Neuronal stem cell (in vitro differentiated cells): ENCODE results near the gene PI4K2B.
"Not testable (repeated sequence)": the region's sequence is repeated elsewhere in the genome, so short reads cannot be mapped to it uniquely, and the experiment has no call there.

Source experiments
- DNase-seq: peaks from one replicate; pipeline ENCODE4 v3.0.0-alpha.2; 2013; ENCODE audit warnings: low spot score
- H2AFZ ChIP-seq: one replicate; pipeline ENCODE4 v1.6.1; 2013; ENCODE audit warnings: mild to moderate bottlenecking, low read length, inconsistent platforms
- H2AK5ac ChIP-seq: 2 replicates; pipeline ENCODE4 v1.6.1; 2013; ENCODE audit warnings: low read depth, mild to moderate bottlenecking, inconsistent platforms, low read length, moderate library complexity, mixed read lengths
- H2BK120ac ChIP-seq: 2 replicates; pipeline ENCODE4 v1.6.1; 2013; ENCODE audit warnings: low read depth, mild to moderate bottlenecking, inconsistent platforms, low read length, moderate library complexity, mixed read lengths
- H2BK12ac ChIP-seq: one replicate; pipeline ENCODE4 v1.6.1; 2013; ENCODE audit warnings: low read length, inconsistent platforms
- H2BK15ac ChIP-seq: 2 replicates; pipeline ENCODE4 v1.6.1; 2013; ENCODE audit warnings: mild to moderate bottlenecking, low read length, inconsistent platforms, mixed read lengths
- H2BK5ac ChIP-seq: one replicate; pipeline ENCODE4 v1.6.1; 2013; ENCODE audit warnings: inconsistent platforms, mild to moderate bottlenecking, low read length, moderate library complexity
- H3K14ac ChIP-seq: one replicate; pipeline ENCODE4 v1.6.1; 2013; ENCODE audit warnings: low read length, inconsistent platforms
- H3K18ac ChIP-seq: 2 replicates; pipeline ENCODE4 v1.6.1; 2013; ENCODE audit warnings: low read length, inconsistent platforms
- H3K23ac ChIP-seq: 2 replicates; pipeline ENCODE4 v1.6.1; 2013; ENCODE audit warnings: low read depth, mild to moderate bottlenecking, mixed read lengths, low read length, inconsistent platforms; ENCODE audit not compliant: poor library complexity
- H3K27ac ChIP-seq: replicated peaks from 3 replicates; pipeline ENCODE4 v1.5.1; 2013; ENCODE audit warnings: low read length, inconsistent platforms
- H3K27me3 ChIP-seq, 3 experiments: 2 replicates each; pipeline ENCODE4 v1.6.1; 2013; ENCODE audit warnings: low read length in 3 of 3, mild to moderate bottlenecking in 2 of 3, inconsistent platforms in 1 of 3, low read depth in 1 of 3, mixed read lengths in 1 of 3, moderate library complexity in 1 of 3; ENCODE audit not compliant: control insufficient read depth in 3 of 3, insufficient read depth in 3 of 3
- H3K36me3 ChIP-seq, 2 donors: replicated peaks in 1 of 2; 2 replicates each; pipeline ENCODE4 v1.6.1; 2013; ENCODE audit warnings: low read length in 2 of 2; ENCODE audit not compliant: control insufficient read depth in 2 of 2, insufficient read depth in 2 of 2
- H3K4ac ChIP-seq: 2 replicates; pipeline ENCODE4 v1.6.1; 2013; ENCODE audit warnings: inconsistent platforms, mild to moderate bottlenecking, low read length, moderate library complexity
- H3K4me1 ChIP-seq, 2 donors: 1 replicate in 1 of 2; 2 replicates in 1 of 2; pipeline ENCODE4 v1.6.1; 2013; ENCODE audit warnings: low read length in 2 of 2, low read depth in 1 of 2; ENCODE audit not compliant: control insufficient read depth in 2 of 2, insufficient read depth in 1 of 2
- H3K4me2 ChIP-seq: one replicate; pipeline ENCODE4 v1.6.1; 2013; ENCODE audit warnings: mild to moderate bottlenecking, low read length, inconsistent platforms; ENCODE audit not compliant: insufficient read depth, poor library complexity, severe bottlenecking
- H3K4me3 ChIP-seq, 2 donors: 2 replicates each; pipeline ENCODE4 v1.5.1; 2013; ENCODE audit warnings: low read length in 2 of 2, mild to moderate bottlenecking in 2 of 2, inconsistent platforms in 1 of 2, moderate library complexity in 1 of 2
- H3K79me1 ChIP-seq: one replicate; pipeline ENCODE4 v1.6.1; 2013; ENCODE audit warnings: low read depth, mild to moderate bottlenecking, inconsistent platforms, low read length, moderate library complexity
- H3K9ac ChIP-seq: one replicate; pipeline ENCODE4 v1.6.1; 2013; ENCODE audit warnings: mild to moderate bottlenecking, low read depth, low read length, inconsistent platforms; ENCODE audit not compliant: poor library complexity
- H3K9me3 ChIP-seq, 2 donors: replicated peaks in 1 of 2; 2 replicates each; pipeline versions ENCODE3 to v1.6.1; 2013; ENCODE audit warnings: low read length in 2 of 2, mild to moderate bottlenecking in 2 of 2, inconsistent platforms in 1 of 2, low read depth in 1 of 2, mixed read lengths in 1 of 2, moderate library complexity in 1 of 2; ENCODE audit not compliant: control insufficient read depth in 2 of 2, insufficient read depth in 1 of 2
- H4K8ac ChIP-seq: one replicate; pipeline ENCODE4 v1.6.1; 2013; ENCODE audit warnings: low read depth, mild to moderate bottlenecking, inconsistent platforms, low read length, moderate library complexity
- H4K91ac ChIP-seq: one replicate; pipeline ENCODE4 v1.6.1; 2013; ENCODE audit warnings: low read length, low read depth, mild to moderate bottlenecking, inconsistent platforms; ENCODE audit not compliant: poor library complexity
- WGBS, 2 donors: extraction: QIAGEN DNeasy Blood & Tissue Kit; methylation state at CpG; one replicate each; pipeline ENCODE4 v1.1.7; 2013; ENCODE audit warnings: missing lambda C conversion rate in 2 of 2, mixed read lengths in 1 of 2; ENCODE audit not compliant: insufficient read length in 2 of 2, insufficient replicate concordance in 1 of 2; ENCODE audit errors: extremely low coverage in 2 of 2; 5-methylcytosine and 5-hydroxymethylcytosine counted together

The PI4K2B gene

DNA sequence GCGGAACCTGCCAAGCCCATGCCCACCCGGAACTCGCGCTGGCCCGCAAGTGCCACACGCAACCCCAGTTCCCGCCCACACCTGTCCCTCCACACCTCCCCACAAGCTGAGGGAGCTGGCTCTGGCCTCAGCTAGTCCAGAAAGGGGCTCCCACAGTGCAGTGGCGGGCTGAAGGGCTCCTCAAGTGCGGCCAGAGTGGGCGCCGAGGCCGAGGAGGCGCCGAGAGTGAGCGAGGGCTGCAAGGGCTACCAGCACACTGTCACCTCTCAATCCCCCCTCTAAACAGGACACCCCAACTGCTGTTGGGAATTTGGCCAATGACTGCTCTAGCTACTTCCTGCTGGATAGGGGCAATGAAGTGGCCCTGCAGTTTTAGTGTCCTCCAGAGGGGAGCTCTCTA, 5.7 kb downstream of the PI4K2B start:
- H3K14ac ChIP-seq, H3K27ac ChIP-seq, H2AFZ ChIP-seq, H3K27me3 ChIP-seq, H3K4me1 ChIP-seq, H3K23ac ChIP-seq, H3K79me1 ChIP-seq, H3K4me3 ChIP-seq, H3K4me2 ChIP-seq, H2BK15ac ChIP-seq, H3K18ac ChIP-seq, H4K91ac ChIP-seq, H2BK5ac ChIP-seq, H3K36me3 ChIP-seq, H2BK120ac ChIP-seq, H3K4ac ChIP-seq, H4K8ac ChIP-seq, DNase-seq, H2BK12ac ChIP-seq, H2AK5ac ChIP-seq, H3K9ac ChIP-seq, H3K9me3 ChIP-seq: not testable (repeated sequence)
- no CpG with 5 or more reads among the region's 15 CpGs for WGBS, 2 donors

GRCh38 chr4:25240754-25241210, 6.9 kb downstream of the PI4K2B start:
- not testable (repeated sequence) for H3K4ac ChIP-seq, H2BK12ac ChIP-seq, H2BK15ac ChIP-seq, DNase-seq, H2AFZ ChIP-seq, H3K14ac ChIP-seq, H3K4me2 ChIP-seq, H3K18ac ChIP-seq, H3K4me3 ChIP-seq, H3K23ac ChIP-seq, H3K36me3 ChIP-seq, H3K4me1 ChIP-seq, H3K27ac ChIP-seq, H3K9ac ChIP-seq, H2AK5ac ChIP-seq, H4K91ac ChIP-seq, H3K79me1 ChIP-seq, H3K27me3 ChIP-seq, H2BK120ac ChIP-seq, H2BK5ac ChIP-seq, H3K9me3 ChIP-seq, H4K8ac ChIP-seq
- WGBS, 2 donors: no CpG with 5 or more reads among the region's 1 CpG

DNA sequence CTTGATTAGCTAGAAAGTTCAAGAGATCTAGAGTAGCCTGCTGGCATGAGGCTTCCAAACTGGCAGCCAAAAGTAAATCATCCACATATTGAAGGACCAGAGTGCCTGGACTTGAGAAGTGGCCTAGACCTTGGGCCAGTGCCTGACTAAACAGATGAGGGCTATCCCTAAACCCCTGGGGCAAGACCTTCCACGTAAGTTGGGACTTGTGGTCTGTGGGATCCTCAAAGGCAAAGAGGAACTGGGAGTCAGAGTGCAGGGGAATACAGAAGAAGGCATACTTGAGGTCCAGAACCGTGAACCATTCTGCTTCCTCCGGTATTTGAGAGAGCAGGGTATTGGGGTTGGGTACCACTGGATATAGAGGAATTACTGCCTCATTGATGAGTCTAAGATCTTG, 8.4 kb downstream of the PI4K2B start:
- DNase-seq, H3K9ac ChIP-seq, H3K23ac ChIP-seq, H3K4me3 ChIP-seq, H2AK5ac ChIP-seq, H2BK5ac ChIP-seq, H3K4me1 ChIP-seq, H3K9me3 ChIP-seq, H4K8ac ChIP-seq, H4K91ac ChIP-seq, H2BK12ac ChIP-seq, H3K4ac ChIP-seq, H2BK15ac ChIP-seq, H3K27ac ChIP-seq, H3K36me3 ChIP-seq, H3K4me2 ChIP-seq, H2AFZ ChIP-seq, H3K27me3 ChIP-seq, H2BK120ac ChIP-seq, H3K14ac ChIP-seq, H3K18ac ChIP-seq, H3K79me1 ChIP-seq: not testable (repeated sequence)
- WGBS, 2 donors: no CpG with 5 or more reads among the region's 3 CpGs

DNA sequence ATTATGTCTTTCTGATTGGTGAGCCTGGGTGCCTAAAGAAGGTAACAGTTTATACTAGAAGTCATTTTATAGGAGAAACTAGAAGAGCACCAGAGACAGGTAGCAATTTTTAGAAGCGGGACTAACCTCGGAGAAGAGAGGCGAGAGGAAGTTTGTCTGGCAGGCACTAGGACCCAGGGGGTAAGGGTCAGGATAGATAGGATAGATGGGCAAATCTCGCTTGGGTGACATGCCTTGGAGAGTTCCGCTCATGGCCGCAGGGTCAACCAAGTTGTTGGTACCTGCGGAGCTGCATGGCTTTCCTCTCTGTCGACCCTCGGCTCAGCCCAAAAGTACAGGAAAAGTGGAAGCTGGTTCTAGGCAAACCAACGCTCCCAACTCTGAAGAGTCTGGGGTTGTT, 11.3 kb downstream of the PI4K2B start:
- H2BK12ac ChIP-seq: no peak overlapping the region
- H3K9ac ChIP-seq: no peak overlapping the region
- H3K4ac ChIP-seq: no peak overlapping the region
- peaks cover 8% of the 10 kb centered on the region for H3K79me1 ChIP-seq
- no peak overlapping the region for H2AFZ ChIP-seq
- H3K27me3 ChIP-seq: no peaks in the 10 kb centered on the region
- no peak for DNase-seq
- no peak overlapping the region for H4K8ac ChIP-seq
- WGBS, 2 donors: no CpG with 5 or more reads among the region's 10 CpGs
- H3K18ac ChIP-seq: no peak overlapping the region
- H4K91ac ChIP-seq: no peak overlapping the region
- peaks cover 0 to 2% of the 10 kb centered on the region in 2 donors for H3K9me3 ChIP-seq
- no peak overlapping the region for H3K23ac ChIP-seq
- no peak overlapping the region for H2BK5ac ChIP-seq
- no peak overlapping the region for H3K4me3 ChIP-seq
- no peak overlapping the region for H3K14ac ChIP-seq
- H2AK5ac ChIP-seq: no peak overlapping the region
- H3K4me2 ChIP-seq: no peak overlapping the region
- H2BK120ac ChIP-seq: no peak overlapping the region
- H3K4me1 ChIP-seq: no peaks in the 10 kb centered on the region
- no peaks in the 10 kb centered on the region for H3K36me3 ChIP-seq
- H2BK15ac ChIP-seq: no peak overlapping the region
- H3K27ac ChIP-seq: no peak overlapping the region
